HepG2 (cell line): ENCODE data around the gene DPP3. TPM values are rescaled to one million over a fixed set of nuclear protein-coding genes. Genes with fewer than 3 reads are reported as not detected.
A peak's percentile ranks its signal among the peaks of the same experiment; 100 is the strongest.

ENCODE experiments used
- ARHGAP35 ChIP-seq: sonication (generic); formaldehyde crosslinking; IDR thresholded peaks from 2 replicates; pipeline ENCODE4 v1.9.0; 2022; ENCODE audit warnings: mild to moderate bottlenecking, inconsistent platforms, moderate library complexity, missing genetic modification reagents, borderline replicate concordance
- CENPX ChIP-seq: sonication (generic); formaldehyde crosslinking; IDR thresholded peaks from 2 replicates; pipeline ENCODE4 v1.9.0; 2021; ENCODE audit warnings: mild to moderate bottlenecking, missing genetic modification reagents, moderate library complexity
- DDIT3 ChIP-seq: sonication (generic); formaldehyde crosslinking; IDR thresholded peaks from 2 replicates; pipeline ENCODE4 v1.4.0; 2020; ENCODE audit warnings: mild to moderate bottlenecking, missing genetic modification reagents
- FOXJ3 ChIP-seq: sonication (generic); formaldehyde crosslinking; IDR thresholded peaks from 2 replicates; pipeline ENCODE4 v1.4.0; 2020; ENCODE audit warnings: missing genetic modification reagents, mild to moderate bottlenecking, borderline replicate concordance
- GATAD1 ChIP-seq: IDR thresholded peaks from 2 replicates; pipeline ENCODE4 v1.6.1; 2016; ENCODE audit warnings: missing genetic modification reagents, missing compliant biosample characterization
- GTF3A ChIP-seq: sonication (generic); formaldehyde crosslinking; conservative IDR thresholded peaks from 2 replicates; pipeline ENCODE4 v1.4.0; 2020; ENCODE audit warnings: mild to moderate bottlenecking, missing genetic modification reagents
- NFATC3 ChIP-seq: sonication (generic); formaldehyde crosslinking; IDR thresholded peaks from 2 replicates; pipeline ENCODE4 v1.5.1; 2020; ENCODE audit warnings: mild to moderate bottlenecking, missing genetic modification reagents
- POLR2G ChIP-seq: fragments of 200-400 bp; formaldehyde crosslinking; IDR thresholded peaks from 2 replicates; pipeline ENCODE4 v1.6.1; 2018; ENCODE audit warnings: mild to moderate bottlenecking, low read depth, low read length, moderate library complexity
- SIN3B ChIP-seq: fragments of 150-350 bp; IDR thresholded peaks from 2 replicates; pipeline ENCODE4 v1.6.1; 2014; ENCODE audit warnings: low read length
- SIX4 ChIP-seq: sonication (generic); formaldehyde crosslinking; IDR thresholded peaks from 2 replicates; pipeline ENCODE4 v1.4.0; 2020; ENCODE audit warnings: missing genetic modification reagents
- SMC3 ChIP-seq: IDR thresholded peaks from 2 replicates; pipeline ENCODE4 v1.6.1; 2011; ENCODE audit warnings: low read length, improper control_type of control experiment
- USF2 ChIP-seq, 2 experiments: sonication (generic) in 1 of 2; formaldehyde crosslinking in 1 of 2; IDR thresholded peaks; 2 replicates each; pipeline versions ENCODE4 v1.5.1 to v1.6.1; 2011 to 2020; ENCODE audit warnings: borderline replicate concordance in 1 of 2, low read depth in 1 of 2, low read length in 1 of 2, mild to moderate bottlenecking in 1 of 2, missing genetic modification reagents in 1 of 2, moderate library complexity in 1 of 2
- ZBTB39 ChIP-seq: sonication (generic); formaldehyde crosslinking; IDR thresholded peaks from 2 replicates; pipeline ENCODE4 v1.5.0; 2020; ENCODE audit warnings: missing genetic modification reagents
- ZNF143 ChIP-seq: sonication (generic); formaldehyde crosslinking; IDR thresholded peaks from 2 replicates; pipeline ENCODE4 v1.4.0; 2020; ENCODE audit warnings: missing genetic modification reagents
- ZNF558 ChIP-seq: sonication (generic); formaldehyde crosslinking; IDR thresholded peaks from 2 replicates; pipeline ENCODE4 v1.9.0; 2022; ENCODE audit warnings: mild to moderate bottlenecking, missing genetic modification reagents, borderline replicate concordance
- polyA plus RNA-seq, 8 experiments: library from polyadenylated mRNA; depleted of rRNA in 3 of 8; stranded (reverse) in 7 of 8; unstranded in 1 of 8; fragments of >200 nt; fragmentation: Illumina TruSeq in 4 of 8; extraction: Trizol in 4 of 8; gene quantifications; 2 replicates each; pipeline versions ENCODE4 v1.2.1 to v1.2.3, GENCODE V29; 2011 to 2016; ENCODE audit warnings: low read depth in 4 of 8, missing spikeins in 1 of 8, mixed read lengths in 1 of 8; ENCODE audit not compliant: insufficient read depth in 1 of 8
- total RNA-seq, 5 experiments: library from RNA; depleted of rRNA; stranded (reverse); fragments of >200 nt; fragmentation: Illumina TruSeq; extraction: Trizol; gene quantifications; 2 replicates each; pipeline ENCODE4 v1.2.3, GENCODE V29; 2016; ENCODE audit warnings: low read depth in 1 of 5
- TF ChIP-seq, protein P1 (sequence below): sonication (generic); formaldehyde crosslinking; IDR thresholded peaks from 2 replicates; pipeline ENCODE4 v1.5.0; 2020; ENCODE audit warnings: mild to moderate bottlenecking, missing genetic modification reagents
- TF ChIP-seq, protein P2 (sequence below): sonication (generic); formaldehyde crosslinking; IDR thresholded peaks from 2 replicates; pipeline ENCODE4 v1.5.1; 2020; ENCODE audit warnings: mild to moderate bottlenecking, missing genetic modification reagents

The DPP3 gene
- total and polyA plus RNA-seq, 2 of the 13 experiments (the other 11 are each of a cell fraction or from before 2014, with no cell fraction given), result 38.4 to 59.8 TPM

DNA sequence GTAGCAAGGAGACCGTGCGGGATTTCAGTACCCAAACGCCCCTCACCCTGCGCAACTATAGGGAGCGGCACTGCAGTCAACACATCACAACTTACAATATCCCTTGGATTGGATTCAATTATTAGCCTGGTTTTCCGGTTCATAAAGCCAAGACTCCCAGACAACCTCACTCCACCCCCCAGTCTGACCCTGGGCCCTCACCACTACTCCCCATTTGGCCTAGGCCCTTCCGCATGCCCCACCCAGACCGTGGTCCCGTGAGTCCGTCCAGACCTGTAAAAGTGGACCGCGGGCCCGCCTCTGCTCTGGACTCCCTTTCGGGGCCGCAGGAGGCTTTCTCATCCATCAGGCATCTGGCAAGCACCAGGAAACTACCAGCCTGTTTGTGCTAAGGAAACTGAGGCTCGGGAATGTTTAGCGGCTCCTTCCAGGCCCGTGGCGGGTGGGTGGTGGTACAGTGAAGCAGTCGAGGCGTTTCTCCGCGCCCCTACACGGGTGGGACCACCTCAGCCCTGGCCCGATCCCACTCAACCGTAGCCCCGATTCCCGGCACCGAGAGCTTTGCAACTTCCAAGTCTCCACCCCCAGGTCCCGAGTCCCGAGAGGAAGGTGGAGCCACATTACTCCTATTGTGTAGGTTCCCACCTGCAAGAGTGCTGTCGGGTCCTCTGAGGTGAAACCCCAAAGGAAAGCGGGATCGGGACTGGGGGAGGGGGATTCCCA lies 679 bp upstream of the DPP3 start (continued):
- TF ChIP-seq, protein P1, sequence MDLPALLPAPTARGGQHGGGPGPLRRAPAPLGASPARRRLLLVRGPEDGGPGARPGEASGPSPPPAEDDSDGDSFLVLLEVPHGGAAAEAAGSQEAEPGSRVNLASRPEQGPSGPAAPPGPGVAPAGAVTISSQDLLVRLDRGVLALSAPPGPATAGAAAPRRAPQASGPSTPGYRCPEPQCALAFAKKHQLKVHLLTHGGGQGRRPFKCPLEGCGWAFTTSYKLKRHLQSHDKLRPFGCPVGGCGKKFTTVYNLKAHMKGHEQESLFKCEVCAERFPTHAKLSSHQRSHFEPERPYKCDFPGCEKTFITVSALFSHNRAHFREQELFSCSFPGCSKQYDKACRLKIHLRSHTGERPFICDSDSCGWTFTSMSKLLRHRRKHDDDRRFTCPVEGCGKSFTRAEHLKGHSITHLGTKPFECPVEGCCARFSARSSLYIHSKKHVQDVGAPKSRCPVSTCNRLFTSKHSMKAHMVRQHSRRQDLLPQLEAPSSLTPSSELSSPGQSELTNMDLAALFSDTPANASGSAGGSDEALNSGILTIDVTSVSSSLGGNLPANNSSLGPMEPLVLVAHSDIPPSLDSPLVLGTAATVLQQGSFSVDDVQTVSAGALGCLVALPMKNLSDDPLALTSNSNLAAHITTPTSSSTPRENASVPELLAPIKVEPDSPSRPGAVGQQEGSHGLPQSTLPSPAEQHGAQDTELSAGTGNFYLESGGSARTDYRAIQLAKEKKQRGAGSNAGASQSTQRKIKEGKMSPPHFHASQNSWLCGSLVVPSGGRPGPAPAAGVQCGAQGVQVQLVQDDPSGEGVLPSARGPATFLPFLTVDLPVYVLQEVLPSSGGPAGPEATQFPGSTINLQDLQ, result no peak
- TF ChIP-seq ZNF143 (CRISPR knock-in tag) (no peak), ZBTB39 (CRISPR knock-in tag) (no peak), USF2 (IDR thresholded peaks at IDR 0.05; ENCODE audit: low read depth, low read length) (no peak), USF2 (CRISPR knock-in tag; IDR thresholded peaks at IDR 0.05; ENCODE audit: borderline replicate concordance) (no peak), CENPX (no peak), GTF3A (CRISPR knock-in tag) (no peak), FOXJ3 (no peak), SIX4 (no peak), DDIT3 (CRISPR knock-in tag) (no peak), SMC3 (no peak), ZNF558 (CRISPR knock-in tag) (no peak), SIN3B (no peak), ARHGAP35 (CRISPR knock-in tag) (peak; percentile 18; the same call in 1 of the 2 replicates), POLR2G (no peak), GATAD1 (CRISPR knock-in tag) (no peak), NFATC3 (CRISPR knock-in tag) (no peak)
- TF ChIP-seq, protein P2, sequence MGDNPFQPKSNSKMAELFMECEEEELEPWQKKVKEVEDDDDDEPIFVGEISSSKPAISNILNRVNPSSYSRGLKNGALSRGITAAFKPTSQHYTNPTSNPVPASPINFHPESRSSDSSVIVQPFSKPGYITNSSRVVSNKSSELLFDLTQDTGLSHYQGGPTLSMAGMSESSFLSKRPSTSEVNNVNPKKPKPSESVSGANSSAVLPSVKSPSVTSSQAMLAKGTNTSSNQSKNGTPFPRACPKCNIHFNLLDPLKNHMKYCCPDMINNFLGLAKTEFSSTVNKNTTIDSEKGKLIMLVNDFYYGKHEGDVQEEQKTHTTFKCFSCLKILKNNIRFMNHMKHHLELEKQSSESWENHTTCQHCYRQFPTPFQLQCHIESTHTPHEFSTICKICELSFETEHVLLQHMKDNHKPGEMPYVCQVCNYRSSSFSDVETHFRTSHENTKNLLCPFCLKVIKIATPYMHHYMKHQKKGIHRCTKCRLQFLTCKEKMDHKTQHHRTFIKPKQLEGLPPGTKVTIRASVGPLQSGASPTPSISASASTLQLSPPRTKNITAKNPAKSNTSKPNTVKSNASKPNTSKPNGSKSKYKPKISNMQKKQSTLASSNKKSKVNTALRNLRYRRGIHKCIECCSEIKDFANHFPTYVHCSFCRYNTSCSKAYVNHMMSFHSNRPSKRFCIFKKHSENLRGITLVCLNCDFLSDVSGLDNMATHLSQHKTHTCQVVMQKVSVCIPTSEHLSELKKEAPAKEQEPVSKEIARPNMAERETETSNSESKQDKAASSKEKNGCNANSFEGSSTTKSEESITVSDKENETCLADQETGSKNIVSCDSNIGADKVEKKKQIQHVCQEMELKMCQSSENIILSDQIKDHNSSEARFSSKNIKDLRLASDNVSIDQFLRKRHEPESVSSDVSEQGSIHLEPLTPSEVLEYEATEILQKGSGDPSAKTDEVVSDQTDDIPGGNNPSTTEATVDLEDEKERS (CRISPR knock-in tag), result no peak
